HG03520 (cell line): ENCODE results near the gene HMCN1.

Experiments
- ATAC-seq: cut with Tn5 transposase; IDR thresholded peaks from one replicate; pipeline ENCODE4 v1.9.1; 2021; ENCODE audit warnings: mild to moderate bottlenecking, moderate library complexity; ENCODE audit not compliant: unreplicated experiment

Gene HMCN1

DNA sequence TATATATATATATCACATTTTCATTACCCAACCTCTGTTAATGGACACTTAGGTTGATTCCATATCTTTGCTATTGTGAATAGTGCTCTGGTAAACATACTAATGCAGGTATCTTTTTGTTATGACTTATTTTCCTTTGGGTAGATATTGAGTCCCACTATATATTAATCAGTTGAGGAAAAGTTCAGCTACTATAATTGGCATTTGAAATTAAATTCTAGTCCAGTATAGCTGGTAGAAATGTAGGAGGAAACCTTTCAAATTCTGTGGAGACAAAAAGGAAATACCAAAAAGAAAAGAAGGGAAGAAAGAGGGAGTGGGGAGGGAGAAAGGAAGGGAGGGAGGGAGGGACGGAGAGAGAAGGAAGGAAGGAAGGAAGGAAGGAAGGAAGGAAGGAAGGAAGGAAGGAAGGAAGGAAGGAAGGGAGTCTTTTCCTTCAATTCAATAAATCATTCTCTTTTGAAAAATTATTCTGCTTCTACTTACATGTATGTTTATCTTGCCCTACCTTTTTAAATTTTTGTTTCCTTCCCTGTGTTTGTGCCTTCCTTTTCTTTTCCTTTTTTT lies 329.0 kb downstream of the HMCN1 start:
- no peak for ATAC-seq

DNA sequence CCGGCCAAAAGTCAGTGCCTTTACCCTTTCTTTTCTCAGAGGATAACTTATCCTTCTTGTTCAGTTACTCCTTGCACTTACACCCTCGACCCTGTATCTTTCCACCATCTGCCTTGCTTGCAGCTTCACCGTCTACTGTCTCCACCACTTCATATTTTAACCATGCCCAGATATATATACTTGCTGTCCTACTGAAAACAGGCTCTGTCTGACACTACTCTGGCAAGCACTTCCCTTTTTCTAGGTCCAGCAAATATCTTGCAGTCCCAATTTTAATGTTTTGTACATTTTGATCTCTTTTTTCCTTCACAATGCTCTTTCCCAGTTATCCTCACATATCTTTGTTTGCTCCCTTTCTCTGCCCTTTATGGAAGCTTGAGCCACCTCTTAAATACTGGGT lies 332.2 kb downstream of the HMCN1 start:
- ATAC-seq = no peak

DNA sequence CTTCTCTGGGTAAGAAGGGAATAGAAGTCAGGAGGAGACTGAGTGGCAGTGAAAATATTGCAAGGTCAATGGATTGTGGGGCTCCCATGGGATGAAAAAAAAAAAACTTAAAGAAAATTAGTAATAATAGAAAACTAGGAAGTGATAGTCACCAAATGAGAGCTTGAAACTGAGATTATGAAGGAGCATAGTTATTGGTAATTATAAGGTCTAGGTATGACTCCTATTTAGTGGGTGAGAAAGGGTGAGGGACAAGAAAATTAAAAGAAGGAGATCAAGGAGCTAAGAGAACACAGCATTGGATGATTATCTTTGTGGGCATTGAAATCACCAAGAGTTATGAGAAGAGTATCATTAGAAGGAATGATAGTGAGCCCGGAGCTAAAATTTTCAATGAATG lies 339.5 kb downstream of the HMCN1 start:
- ATAC-seq = no peak

DNA sequence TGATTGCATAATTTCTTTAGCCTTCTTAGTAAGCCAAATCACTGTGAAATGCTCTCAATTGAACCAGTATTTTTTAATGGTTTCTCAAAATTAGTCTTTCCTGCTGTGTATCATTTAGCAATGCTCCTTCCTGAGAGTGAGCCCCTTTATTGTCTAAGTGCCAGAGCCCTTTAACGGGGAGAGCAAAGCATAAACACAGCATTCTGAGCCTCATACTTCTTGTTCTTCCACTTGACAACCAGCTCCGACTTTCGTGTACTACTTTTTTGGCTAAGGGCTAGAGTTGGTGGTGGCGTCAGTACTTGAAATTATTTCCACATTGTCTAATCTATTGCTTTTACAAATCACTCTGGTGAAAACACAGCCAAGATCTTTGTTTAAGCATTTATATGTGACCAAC lies 341.8 kb downstream of the HMCN1 start:
- ATAC-seq = no peak

DNA sequence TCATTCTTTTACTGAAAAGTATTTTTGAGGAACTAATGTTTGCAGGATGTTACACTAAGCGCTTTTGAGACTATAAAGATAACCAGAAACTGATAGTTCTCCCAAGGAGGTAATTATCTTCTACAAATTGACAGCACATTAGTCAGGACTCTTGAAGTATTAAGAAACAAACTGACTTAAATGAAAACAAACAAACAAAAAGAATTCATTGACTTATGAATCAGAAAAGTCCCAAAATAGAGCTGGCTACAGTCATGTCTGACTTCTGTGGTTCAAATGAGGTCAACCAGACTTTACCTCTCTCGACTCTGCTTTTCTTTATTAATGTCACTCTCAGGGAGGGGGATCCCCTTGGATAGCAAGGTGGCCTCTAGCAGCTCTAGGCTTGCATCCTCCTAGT lies 344.1 kb downstream of the HMCN1 start:
- peak; percentile 98 for ATAC-seq

DNA sequence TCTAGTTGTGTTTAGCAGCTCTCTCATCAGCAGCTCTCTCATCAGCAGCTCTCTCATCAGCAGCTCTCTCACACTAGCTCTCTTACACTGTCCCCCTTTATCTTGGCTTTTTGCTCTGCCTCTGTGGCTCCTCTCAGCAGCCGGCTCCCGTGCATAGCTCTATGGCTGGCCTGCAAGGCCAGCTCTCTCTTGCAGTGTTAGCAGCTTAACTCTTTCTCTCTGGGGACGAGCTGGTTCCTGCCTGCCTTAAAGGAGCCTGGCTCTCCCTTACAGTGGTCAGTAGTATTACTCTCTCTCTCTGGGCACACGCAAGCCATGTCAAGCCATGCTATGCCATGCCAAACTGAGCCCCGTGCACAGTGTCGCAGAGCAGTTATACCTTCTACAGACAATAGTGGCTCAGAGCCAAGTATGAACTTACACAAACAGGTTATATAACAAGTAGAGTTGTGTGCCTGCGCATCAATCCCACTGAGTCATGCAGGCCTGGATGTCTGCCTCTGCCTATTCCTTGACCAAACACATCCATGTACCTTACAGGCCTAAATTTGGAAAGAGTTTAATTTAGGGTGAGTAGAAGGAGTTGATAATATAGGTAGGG lies 345.0 kb downstream of the HMCN1 start:
- ATAC-seq = no peak

DNA sequence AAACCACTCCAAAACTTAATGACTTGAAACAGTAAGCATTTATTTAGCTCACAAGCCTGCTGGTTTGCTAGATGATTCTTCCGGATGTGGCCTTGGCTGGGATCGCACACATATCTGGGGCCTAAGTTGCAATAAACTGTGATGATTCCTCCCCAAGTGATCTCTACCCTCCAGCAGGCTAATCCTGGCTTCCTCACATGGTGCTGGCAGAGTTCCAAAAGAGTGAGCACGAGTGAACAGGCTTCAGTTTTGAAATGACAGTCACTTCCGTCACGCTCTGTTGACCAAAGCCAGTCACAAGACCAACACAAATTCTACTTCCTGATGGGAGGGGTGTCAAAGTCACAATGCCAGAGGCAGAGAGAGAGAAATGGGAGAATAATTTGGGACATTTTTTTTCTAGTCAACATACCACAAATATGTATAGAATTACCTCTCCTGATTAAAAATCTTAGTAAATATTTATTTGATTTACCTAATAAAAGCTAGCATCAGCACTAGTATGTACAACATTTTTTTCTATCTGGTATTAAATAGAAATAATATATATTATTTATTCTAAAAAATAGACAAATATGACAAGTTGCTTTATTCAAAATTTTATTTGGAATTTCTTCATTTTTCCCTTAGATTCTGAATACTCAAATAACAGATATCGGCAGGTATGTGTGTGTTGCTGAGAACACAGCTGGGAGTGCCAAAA lies 348.2 kb downstream of the HMCN1 start:
- peak; percentile 57 for ATAC-seq

DNA sequence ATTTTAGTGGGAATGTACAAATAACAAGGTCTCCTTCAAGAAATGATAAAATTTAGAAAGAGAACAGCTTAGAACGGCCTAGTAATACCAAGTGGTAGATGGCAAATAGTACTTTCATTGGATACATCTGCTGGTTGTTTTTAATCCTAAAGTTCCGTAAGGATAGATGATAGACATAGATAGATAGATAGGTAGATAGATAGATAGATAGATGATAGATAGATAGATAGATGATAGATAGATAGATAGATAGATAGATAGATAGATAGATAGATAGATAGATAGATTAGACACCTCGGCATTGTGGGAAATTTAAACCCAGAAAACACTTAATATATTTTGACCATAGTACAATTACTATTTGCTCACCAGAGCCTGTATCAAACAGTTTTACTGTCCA lies 352.4 kb downstream of the HMCN1 start:
- ATAC-seq = no peak

GRCh38 chr1:186089940-186090339 lies 355.7 kb downstream of the HMCN1 start:
- no peak for ATAC-seq

GRCh38 chr1:186091222-186091720 lies 357.1 kb downstream of the HMCN1 start:
- no peak for ATAC-seq

DNA sequence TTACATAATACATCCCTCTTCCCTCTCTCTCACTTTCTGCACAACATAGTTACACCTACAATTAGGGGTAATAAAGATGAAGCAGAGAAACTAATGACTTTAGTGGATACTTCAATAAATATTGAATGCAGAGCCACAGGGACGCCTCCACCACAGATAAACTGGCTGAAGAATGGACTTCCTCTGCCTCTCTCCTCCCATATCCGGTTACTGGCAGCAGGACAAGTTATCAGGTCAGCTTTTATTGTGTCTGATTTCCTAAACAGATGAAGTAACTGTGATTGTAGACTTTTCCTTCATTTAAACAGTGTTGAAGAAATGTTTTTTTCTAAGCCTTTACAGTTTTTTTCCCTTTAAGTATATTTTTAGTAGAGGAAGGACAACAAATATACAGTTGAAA lies 359.2 kb downstream of the HMCN1 start:
- ATAC-seq = no peak

- ATAC-seq = no peak
Observed at GRCh38 chr1:186094172-186094571, 360.0 kb downstream of the HMCN1 start.

DNA sequence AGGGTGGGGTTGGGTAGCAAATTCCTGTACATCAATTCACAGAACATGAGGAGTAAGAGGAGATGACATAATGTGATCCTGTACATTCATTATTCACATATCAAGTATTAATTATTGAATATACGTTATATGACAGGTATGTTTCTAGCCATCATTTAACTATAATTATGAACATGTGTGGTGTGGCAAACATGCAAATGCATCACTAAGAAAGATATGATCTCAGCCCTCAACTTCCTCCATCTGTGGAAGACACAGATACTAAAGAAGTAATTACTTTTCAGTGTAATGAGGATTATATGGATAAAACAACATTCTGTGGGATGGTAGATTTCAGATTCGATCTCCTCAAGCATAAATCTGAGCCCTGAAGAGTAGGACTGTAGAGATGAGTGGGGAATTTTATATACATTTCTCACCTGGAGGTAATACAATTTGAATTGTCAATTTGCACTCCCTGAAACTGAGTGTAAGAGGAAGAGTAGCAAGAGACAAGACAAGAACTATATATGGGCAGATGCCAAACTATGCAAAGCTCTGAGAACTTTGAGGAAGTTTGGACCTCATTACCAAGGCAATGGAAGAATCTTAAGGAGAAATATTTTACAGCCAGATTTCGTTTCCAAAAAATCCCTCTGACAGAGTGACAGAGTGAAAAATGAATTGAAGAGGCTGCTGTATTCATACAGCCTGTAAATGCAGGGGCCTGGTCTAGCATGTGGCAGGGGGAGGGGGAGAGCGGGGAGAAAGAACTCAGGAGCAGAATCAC lies 365.3 kb downstream of the HMCN1 start:
- ATAC-seq = no peak

DNA sequence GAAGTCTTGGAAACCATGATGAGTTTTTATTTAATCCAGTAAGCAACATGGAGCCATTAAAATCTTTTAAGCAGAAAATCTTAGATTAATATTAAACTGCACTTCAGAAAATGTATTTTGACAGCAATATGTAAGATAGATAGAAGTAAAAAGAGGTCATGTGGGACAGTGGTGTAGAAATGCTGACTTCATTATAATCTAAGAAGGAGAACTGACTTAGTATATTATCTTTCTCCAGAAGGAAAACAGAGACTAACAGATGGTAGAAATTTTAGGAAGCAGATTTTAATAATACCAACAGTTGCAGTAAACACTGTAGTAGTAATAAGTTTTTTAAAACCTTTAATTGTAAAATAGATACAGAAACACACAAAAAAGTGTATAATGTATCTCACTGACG lies 367.9 kb downstream of the HMCN1 start:
- ATAC-seq = no peak

- no peak for ATAC-seq
Observed at GRCh38 chr1:186102547-186103148, 368.5 kb downstream of the HMCN1 start.

- ATAC-seq = no peak
Observed at GRCh38 chr1:186104459-186104858, 370.3 kb downstream of the HMCN1 start.

DNA sequence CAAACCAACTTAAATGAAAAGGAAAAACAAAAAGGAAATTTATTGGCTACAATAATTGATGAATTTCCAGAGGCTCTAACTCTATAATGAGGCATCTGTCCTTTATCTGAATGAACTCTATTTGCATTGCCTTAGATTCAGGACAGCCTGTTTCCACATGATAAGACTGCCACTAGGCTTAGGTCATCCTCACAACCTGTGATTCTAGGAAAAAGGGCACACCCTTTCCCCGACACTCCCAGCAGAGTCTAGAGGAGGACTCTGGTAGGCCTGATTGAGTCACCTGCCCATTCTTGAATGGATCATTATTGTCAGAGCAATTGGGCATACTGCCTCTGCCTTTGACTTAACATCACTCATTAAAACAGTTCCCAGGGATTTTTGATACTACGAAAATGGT lies 378.1 kb downstream of the HMCN1 start:
- no peak for ATAC-seq

- ATAC-seq = no peak
Observed at GRCh38 chr1:186113461-186113860, 379.3 kb downstream of the HMCN1 start.

GRCh38 chr1:186118724-186119123 lies 384.5 kb downstream of the HMCN1 start:
- no peak for ATAC-seq

DNA sequence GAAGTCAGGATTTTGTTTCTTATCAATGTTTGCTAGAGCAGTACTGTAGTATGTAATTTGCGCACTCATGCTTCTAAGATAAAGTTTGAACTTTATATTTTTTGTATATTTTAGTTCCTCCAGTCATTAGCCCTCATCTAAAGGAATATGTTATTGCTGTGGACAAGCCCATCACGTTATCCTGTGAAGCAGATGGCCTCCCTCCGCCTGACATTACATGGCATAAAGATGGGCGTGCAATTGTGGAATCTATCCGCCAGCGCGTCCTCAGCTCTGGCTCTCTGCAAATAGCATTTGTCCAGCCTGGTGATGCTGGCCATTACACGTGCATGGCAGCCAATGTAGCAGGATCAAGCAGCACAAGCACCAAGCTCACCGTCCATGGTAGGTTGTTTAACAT lies 388.6 kb downstream of the HMCN1 start:
- no peak for ATAC-seq

DNA sequence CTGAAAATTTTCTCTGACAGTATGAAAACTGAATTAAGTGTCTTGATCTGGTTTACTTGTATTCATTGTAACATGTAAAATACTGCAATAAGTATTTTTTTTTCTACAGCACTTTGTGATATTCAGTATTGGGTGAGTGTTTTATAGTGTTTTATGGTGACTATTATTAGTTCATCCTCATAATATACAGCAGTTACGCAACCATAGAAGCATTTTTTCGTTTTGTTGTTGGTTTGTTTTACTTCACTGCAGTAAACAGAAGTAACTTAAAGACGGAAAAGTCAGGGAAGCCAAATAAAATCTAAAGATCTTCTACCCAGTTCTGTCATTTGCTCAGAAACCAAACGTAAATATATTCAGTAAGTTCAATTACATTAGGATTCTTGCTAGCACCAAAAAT lies 390.8 kb downstream of the HMCN1 start:
- ATAC-seq = no peak
